GM12892 (cell line): ENCODE results near the gene SWT1.
"Not testable (repeated sequence)": the region's sequence is repeated elsewhere in the genome, so short reads cannot be mapped to it uniquely, and the experiment has no call there.

Source experiments
- POLR2A ChIP-seq: IDR thresholded peaks from 2 replicates; pipeline ENCODE4 v1.6.1; 2011; ENCODE audit warnings: low read depth, low read length, control low read depth
- TAF1 ChIP-seq: IDR thresholded peaks from 2 replicates; pipeline ENCODE4 v1.6.1; 2011; ENCODE audit warnings: low read depth, mild to moderate bottlenecking, control low read depth, low read length, borderline replicate concordance

DNA sequence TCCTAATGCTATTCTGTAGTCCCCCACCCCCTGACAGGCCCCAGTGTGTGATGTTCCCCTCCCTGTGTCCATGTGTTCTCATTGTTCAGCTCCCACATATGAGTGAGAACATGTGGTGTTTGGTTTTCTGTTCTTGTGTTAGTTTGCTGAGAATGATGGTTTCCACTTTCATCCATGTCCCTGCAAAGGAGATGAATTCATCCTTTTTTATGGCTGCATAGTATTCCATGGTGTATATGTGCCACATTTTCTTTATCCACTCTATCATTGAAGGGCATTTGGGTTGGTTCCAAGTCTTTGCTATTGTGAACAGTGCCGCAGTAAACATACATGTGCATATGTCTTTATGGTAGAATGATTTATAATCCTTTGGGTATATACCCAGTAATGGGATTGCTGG lies 52.4 kb downstream of the SWT1 start:
- TF ChIP-seq POLR2A, TAF1: not testable (repeated sequence)
